GM21529 (cell line): Measurements from ENCODE around the gene SGK2.

Experiments
- ATAC-seq: cut with Tn5 transposase; IDR thresholded peaks from one replicate; pipeline ENCODE4 v1.9.1; 2021; ENCODE audit not compliant: unreplicated experiment

Gene SGK2

GRCh38 chr20:43536041-43536816, 22.6 kb upstream of the SGK2 start:
- ATAC-seq, result no peak

DNA sequence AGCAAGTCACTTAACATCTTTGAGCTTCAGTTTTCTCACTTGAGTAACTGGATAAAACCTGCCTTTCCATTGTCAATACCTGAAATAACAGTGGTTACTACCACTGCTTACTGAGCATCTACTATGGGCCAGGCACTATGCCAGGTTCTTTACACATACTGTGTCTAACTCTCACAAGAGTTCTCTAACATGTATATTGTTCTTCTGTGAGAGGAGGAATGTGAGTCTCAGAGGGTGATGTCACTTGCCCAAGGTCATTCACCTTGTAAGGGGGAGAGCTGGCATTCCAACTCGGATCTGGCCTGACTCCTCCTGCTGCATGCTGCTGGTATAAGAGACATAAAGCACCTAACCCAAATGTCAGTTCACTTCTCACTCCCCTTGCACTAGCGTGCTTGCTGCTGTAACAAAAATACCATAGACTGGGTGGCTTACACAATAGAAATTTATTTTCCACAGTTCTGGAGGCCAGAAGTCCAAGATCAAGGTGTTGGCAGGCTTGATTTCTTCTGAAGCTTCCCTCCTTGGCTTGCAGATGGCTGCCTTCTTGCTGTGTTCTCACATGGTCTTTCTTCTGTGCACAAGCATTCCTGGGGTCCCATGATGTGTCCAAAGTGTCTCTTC, 21.9 kb upstream of the SGK2 start:
- no peak for ATAC-seq

GRCh38 chr20:43537921-43538877, 20.6 kb upstream of the SGK2 start:
- ATAC-seq, result no peak

DNA sequence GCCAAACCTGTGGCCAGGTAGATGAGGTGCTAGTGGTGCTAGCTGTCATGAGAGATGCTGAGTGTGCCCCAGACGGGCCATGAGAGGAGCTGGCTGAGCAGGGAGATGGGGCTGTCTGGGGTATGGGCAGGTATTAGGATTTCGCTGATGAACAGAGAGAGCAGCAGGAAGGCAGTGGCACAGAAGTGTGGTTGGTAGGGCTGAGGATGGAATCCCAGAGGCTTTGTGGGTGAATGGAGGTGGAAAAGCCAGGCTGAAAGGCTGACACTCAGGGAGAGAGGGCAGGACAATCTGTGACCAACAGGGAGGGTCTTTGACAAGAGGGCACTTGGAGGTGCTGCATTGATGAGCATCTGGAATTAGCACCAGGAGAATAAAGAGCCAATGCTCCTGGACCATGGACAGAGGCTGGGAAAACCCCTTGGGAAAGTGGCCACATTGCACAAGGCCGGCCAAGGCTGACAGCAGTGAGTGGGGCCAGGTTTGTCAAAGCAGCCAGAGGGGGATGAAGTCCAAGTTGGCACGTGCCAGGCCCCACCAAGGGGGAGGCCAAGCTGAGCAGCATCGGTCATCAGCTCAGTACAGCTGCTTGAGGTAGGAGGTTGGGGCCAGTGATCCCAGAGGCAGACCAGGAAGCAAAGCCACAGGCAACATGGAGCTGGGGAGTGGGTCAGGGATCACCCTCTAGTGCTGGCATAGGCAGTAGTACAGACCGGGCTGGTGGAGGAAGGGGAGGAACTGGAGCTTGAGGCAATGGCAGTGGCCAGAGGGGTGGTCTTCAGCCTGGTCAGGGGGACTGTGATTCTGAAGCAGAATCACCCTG, 19.7 kb upstream of the SGK2 start:
- no peak for ATAC-seq

GRCh38 chr20:43539975-43540672, 18.7 kb upstream of the SGK2 start:
- ATAC-seq, result no peak

GRCh38 chr20:43540673-43541060, 18.2 kb upstream of the SGK2 start:
- no peak for ATAC-seq

- no peak for ATAC-seq
These were observed 17.6 kb upstream of the SGK2 start for GRCh38 chr20:43541214-43541613.

- no peak for ATAC-seq
These were observed 16.7 kb upstream of the SGK2 start for GRCh38 chr20:43542161-43542560.

- ATAC-seq, result no peak
These were observed 16.2 kb upstream of the SGK2 start for GRCh38 chr20:43542674-43543073.

GRCh38 chr20:43543138-43543537, 15.7 kb upstream of the SGK2 start:
- ATAC-seq, result no peak

DNA sequence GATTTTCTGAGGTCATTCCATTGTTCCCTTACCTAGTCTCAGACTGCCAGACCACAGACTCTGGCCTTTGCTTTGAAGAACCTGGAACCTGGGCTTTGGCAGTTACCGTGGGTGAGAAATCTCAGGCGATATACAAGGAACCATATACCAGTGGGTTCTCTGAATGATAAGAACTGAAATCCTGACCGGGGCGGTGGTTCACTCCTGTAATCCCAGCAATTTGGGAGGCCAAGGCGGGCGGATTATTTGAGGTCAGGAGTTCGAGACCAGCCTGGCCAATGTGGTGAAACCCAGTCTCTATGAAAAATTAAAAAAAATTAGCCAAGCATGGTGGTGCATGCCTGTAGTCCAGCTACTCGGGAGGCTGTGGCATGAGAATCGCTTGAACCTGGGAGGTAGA, 14.3 kb upstream of the SGK2 start:
- no peak for ATAC-seq

DNA sequence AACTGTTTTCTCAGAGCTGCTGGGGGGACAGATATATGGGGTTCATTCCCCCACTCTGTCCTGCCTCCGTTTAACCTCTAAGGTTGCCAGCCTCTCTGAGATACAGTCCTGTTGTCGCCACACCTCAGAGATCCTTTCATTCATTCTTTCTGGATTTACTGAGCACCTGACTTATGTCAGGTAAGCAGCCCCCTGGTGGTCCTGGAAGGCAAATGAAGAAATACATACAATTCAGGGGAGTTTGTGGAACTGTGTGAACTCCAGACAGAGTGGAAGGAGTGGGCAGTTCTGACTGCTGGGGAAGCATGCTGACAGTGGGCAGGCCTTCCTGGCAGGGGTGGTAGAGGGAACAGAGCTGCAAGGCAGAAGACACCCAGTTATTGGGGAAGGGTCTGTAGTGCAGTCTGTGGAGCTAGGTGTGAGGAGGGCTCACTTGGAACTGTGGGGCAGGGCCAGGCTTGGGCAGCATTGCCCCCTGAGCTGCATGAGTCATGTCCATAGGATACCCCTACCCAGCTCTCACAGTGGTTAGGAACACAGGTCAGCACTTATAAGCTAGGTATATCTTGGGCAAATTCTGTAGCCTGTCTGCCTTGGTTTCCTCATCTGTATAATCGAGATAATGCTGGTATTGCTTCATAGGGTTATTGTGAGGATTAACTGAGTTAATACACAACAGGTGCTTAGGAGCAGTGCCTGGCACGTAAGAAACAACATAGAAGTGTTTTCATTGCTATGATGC, 12.8 kb upstream of the SGK2 start:
- no peak for ATAC-seq

- ATAC-seq, result no peak
These were observed 10.4 kb upstream of the SGK2 start for GRCh38 chr20:43548273-43548880.

GRCh38 chr20:43549416-43550065, 9.3 kb upstream of the SGK2 start:
- no peak for ATAC-seq

- no peak for ATAC-seq
These were observed 8.4 kb upstream of the SGK2 start for GRCh38 chr20:43550456-43550855.

DNA sequence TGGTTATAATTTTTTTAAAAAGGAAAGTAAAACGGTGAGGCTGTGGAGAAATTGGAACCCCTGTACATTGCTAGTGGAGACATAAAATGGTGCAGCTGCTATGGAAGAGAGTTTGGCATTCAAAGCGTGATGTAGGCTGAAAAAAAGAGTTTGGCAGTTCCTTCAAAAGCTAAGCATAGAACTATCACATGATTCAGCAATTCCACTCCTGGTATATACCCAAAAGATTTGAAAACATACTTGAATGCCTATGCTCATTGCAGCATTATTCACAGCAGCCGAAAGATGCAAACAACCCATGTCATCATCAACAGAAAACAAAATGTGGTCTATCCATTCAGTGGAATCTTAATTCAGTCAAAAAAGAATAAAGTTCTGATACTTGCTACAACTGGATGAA, 4.5 kb upstream of the SGK2 start:
- no peak for ATAC-seq

GRCh38 chr20:43559147-43559987, 540 bp downstream of the SGK2 start:
- no peak for ATAC-seq

DNA sequence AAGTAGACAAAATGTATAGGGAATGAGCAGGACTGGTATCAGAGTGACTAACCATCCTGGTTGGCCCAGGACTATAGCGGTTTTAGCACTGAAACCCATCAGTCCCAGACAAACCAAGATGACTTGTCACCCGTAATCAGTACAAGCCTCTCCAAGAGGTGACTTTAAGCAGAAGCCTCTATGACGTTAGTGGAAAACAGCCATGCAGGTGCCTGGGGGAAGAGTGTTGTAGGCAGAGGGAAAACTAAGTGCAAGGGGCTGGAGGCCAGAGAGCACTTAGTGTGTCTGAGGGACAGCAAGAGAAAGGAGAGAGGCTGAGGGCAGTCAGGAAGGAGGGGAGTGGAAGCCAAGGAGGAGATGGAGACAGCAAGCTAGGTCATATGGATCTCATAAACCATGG, 2.1 kb downstream of the SGK2 start:
- ATAC-seq, result no peak
